NCI-H1105 (cell line): ENCODE measurements around the gene PDE10A.
"Not testable (repeated sequence)": the region's sequence is repeated elsewhere in the genome, so short reads cannot be mapped to it uniquely, and the experiment has no call there.

ENCODE experiments used
- DNase-seq: peaks from one replicate; lab custom pipeline; 2025; lab: John Stamatoyannopoulos, UW

PDE10A gene

GRCh38 chr6:165469483-165469882 lies 193.6 kb downstream of the PDE10A start:
- no peak for DNase-seq

- no peak for DNase-seq
Observed at GRCh38 chr6:165468340-165469235, 194.5 kb downstream of the PDE10A start.

GRCh38 chr6:165463499-165463898 lies 199.5 kb downstream of the PDE10A start:
- DNase-seq, result not testable (repeated sequence)

GRCh38 chr6:165459605-165460301 lies 203.3 kb downstream of the PDE10A start:
- DNase-seq, result not testable (repeated sequence)

- no peak for DNase-seq
Observed at GRCh38 chr6:165458134-165458533, 204.9 kb downstream of the PDE10A start.

GRCh38 chr6:165456286-165456685 lies 206.8 kb downstream of the PDE10A start:
- no peak for DNase-seq

- DNase-seq, result no peak
Observed at GRCh38 chr6:165455488-165455887, 207.6 kb downstream of the PDE10A start.

- no peak for DNase-seq
Observed at GRCh38 chr6:165453395-165453794, 209.6 kb downstream of the PDE10A start.

GRCh38 chr6:165451838-165452237 lies 211.2 kb downstream of the PDE10A start:
- no peak for DNase-seq

- DNase-seq, result no peak
Observed at GRCh38 chr6:165448210-165448609, 214.8 kb downstream of the PDE10A start.

- no peak for DNase-seq
Observed at GRCh38 chr6:165447141-165447540, 215.9 kb downstream of the PDE10A start.

GRCh38 chr6:165446331-165446730 lies 216.7 kb downstream of the PDE10A start:
- DNase-seq, result no peak

GRCh38 chr6:165443462-165443861 lies 219.6 kb downstream of the PDE10A start:
- no peak for DNase-seq

- no peak for DNase-seq
Observed at GRCh38 chr6:165441181-165441580, 221.9 kb downstream of the PDE10A start.

GRCh38 chr6:165439928-165440554 lies 223.0 kb downstream of the PDE10A start:
- DNase-seq, result peak; percentile 70

- DNase-seq, result no peak
Observed at GRCh38 chr6:165426892-165427291, 236.1 kb downstream of the PDE10A start.

GRCh38 chr6:165422192-165422591 lies 240.8 kb downstream of the PDE10A start:
- DNase-seq, result no peak

- no peak for DNase-seq
Observed at GRCh38 chr6:165417278-165417865, 245.7 kb downstream of the PDE10A start.

GRCh38 chr6:165404697-165405096 lies 258.3 kb downstream of the PDE10A start:
- DNase-seq, result no peak

GRCh38 chr6:165404296-165404695 lies 258.7 kb downstream of the PDE10A start:
- DNase-seq, result no peak

GRCh38 chr6:165403006-165403595 lies 259.9 kb downstream of the PDE10A start:
- no peak for DNase-seq

GRCh38 chr6:165401092-165401491 lies 261.9 kb downstream of the PDE10A start:
- DNase-seq, result no peak
